Stimulated activated CD8-positive, alpha-beta memory T cell treated with anti-CD3 and anti-CD28 coated beads, Interleukin-15, amount 100 ng/mL, for 1 hour (primary cell): Measurements from ENCODE around the gene ZCWPW2.

ENCODE experiments used
- DNase-seq: peaks from one replicate; pipeline ENCODE4 v3.0.0-alpha.2; 2020; ENCODE audit warnings: low read depth

The ZCWPW2 gene, protein sequence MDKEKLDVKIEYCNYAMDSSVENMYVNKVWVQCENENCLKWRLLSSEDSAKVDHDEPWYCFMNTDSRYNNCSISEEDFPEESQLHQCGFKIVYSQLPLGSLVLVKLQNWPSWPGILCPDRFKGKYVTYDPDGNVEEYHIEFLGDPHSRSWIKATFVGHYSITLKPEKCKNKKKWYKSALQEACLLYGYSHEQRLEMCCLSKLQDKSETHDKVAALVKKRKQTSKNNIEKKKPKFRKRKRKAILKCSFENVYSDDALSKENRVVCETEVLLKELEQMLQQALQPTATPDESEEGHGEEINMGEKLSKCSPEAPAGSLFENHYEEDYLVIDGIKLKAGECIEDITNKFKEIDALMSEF

GRCh38 chr3:28348629-28349468 lies at the start of gene ZCWPW2, which contains the start of gene AZI2:
TSS of gene ZCWPW2 (plus strand) at chr3:28348721. CDS start at chr3:28413069, 64,348 bp downstream.
TSS of gene AZI2 (minus strand) at chr3:28348824. CDS start at chr3:28340617, 8,207 bp downstream.
- DNase-seq = peak; percentile 82

- no peak for DNase-seq
Observed at GRCh38 chr3:28299705-28300104, 48.8 kb upstream of the ZCWPW2 start.

DNA sequence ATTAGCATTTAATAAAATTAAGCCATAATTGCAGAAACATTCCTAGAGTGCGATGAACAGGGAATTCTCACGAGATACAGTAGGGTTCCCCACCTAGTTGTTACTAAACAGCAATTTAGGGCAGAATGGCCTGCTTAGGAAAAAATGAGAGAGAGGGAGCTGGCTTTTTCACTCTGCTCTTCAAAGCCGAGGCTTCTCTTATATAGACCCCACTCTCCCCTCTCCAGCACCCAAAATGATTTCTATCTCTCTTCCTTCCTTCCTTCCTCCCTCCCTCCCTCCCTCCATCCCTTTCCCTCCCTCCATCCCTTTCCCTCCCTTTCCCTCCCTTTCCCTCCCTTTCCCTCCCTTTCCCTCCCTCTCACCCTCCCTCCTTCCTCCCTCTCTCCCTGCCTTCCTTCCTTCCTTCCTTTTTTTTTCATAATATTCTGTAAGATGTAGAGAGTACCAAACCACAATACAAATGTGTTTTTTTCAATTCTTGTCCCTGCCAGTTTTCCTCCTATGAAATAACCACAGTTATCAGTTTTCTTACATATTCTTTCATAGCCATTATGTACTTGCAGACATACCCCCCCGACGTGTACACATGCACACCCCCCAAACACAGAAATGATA lies 48.1 kb upstream of the ZCWPW2 start:
- DNase-seq = no peak

DNA sequence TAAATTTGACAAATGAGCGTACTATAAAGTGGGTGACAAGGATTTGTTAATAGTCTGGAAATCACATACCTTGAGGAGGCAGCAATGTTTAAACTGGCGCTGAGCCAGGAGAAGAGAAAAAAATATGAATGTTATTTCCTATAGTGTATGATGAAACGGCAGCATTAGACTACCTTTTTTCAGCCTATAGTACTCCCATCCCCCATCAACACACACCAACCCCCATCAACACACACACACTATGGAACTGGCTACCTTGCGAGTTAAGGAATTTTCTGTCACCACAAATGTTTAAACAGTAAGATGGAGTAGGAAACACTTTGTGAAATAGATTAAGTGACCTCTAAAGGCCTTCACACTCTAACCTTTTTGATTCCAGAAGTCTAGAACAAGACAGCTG lies 46.8 kb upstream of the ZCWPW2 start:
- DNase-seq = no peak

DNA sequence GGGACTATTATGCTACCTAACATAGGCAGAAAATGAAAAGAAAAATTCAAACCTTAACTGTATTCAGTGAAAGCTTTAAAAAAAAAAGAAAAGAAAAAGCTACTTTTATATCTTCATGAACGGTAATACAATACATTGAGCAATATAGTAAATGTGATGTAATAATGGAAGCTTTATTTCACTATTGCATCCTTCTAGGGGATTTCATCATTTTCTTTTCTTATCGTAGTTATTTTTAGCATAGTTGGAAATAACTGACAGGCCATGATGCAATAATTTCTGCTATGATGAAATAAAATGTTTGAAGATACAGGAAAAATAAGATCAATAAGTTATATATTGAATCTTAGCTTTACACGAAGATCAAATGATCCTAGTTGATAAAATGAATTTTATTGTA lies 40.3 kb upstream of the ZCWPW2 start:
- DNase-seq = no peak

DNA sequence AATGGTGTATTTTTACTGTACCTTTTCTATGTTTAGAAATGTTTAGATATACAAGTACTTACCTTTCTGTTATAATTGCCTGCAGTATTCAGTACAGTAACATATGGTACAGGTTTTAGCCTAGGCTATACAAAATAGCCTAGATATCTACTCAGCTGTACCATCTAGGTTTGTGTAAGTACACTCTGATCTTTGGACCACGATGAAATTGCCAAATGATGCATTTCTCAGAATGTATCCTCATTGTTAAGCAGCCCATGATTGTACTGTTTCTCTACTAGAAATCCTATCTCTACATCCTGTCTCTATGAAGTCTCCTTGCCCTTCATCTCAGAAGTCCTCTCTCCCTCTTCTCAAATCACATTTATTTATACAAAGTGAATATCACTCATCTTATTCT lies 32.8 kb upstream of the ZCWPW2 start:
- no peak for DNase-seq

DNA sequence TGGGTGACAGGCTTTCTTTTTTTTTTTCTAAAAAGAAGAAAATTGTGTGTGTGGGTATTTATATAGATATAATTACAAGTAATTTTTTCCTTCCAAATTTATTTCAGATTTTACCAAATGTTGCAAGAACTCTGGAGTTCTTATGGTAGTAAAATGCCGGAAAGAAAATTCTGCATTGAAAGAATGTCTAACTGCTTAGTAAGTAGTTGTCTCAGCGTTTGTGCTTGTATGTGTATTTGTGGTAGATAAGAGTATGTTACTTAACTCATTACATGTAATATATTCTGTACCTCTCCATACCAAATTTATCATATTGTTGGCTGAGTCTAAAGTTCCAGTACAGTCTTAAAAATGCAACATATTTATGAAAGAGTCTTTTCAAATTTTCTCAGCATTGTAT lies 32.3 kb upstream of the ZCWPW2 start:
- no peak for DNase-seq

GRCh38 chr3:28317438-28318022 lies 31.0 kb upstream of the ZCWPW2 start:
- DNase-seq = no peak

GRCh38 chr3:28320981-28321380 lies 27.5 kb upstream of the ZCWPW2 start:
- DNase-seq = no peak

GRCh38 chr3:28322464-28322863 lies 26.1 kb upstream of the ZCWPW2 start:
- no peak for DNase-seq

DNA sequence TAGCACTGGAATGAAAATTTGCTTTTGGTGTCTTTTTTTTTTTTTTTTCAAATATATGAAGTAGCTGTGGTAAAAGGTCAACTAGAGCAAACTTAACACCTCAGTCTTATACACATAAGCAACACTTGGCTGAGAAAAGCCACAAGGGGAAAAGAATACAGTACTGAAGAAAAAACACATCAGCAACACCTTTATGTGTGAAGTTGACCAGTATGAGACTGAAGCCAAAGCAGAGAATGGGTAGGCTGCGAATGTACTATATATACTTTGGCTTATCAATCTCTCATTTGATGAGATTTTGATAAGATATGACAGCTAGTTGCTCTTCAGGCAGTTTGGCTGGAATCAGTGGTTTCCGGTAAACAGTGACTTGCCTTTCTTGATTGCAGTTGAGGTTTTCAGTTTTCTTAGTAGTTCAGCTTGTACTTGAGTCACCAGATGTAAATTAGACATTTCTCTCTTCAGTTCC lies 22.0 kb upstream of the ZCWPW2 start:
- no peak for DNase-seq

DNA sequence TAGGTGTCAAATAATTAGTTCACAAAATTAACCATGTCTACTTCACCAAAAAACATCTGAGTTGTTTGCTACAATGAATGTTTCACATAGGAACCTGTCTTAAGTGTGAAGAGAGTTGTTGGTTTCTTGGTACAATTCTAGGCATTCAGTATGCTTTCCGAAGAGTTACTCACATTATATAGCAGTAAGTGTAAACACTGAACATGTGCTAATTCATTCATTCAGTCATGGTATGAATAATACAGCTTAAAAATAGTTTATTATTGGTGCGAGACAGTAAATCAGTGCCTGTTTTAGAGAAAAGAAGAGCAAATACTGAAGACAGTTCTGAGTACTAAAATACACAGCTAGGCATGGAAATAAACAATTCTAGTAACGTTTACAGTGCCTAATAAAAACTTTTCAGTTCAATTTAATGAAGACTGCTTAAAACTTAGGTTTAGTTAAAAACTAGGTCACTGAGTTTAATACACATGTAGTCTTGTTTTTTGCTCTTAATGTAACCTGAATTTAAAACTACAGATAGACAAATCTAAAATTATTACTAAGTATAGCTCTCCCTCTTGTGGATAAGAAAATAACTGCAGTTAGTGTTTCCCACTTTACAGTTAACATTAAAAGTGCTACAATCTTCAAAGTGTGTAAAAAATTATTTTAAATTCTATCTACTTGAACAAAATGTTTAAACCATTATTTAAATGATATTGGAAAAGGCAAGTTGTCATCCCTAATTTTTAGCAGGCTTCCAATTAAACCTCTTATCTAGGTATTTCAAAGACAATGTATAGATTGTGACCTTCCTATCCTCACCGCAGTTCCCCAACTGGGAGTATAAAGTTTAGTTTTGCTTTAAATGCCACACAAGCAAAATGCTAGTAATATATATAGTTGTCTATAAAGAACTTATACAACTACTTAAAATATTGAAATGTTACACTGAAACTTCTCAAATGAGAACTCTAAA lies 20.1 kb upstream of the ZCWPW2 start:
- DNase-seq = no peak

DNA sequence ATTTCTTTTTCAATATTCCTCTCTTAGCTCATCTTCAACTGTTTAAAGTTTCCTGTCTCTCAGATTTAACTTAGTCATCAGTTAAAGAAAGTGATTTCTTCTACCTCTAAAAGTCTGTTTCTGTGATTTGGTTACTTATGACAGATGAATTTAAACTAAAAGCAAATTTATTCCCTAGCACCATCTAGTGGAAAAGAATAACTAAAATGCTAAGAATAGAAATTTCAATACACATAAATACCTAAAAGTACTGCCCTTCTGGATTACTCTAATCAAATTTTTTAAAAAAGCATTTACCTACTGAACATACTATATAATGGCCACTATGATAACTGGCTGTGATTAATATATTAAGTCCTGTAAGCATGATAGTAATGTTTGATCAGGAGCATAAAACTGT lies 14.0 kb upstream of the ZCWPW2 start:
- no peak for DNase-seq

GRCh38 chr3:28335246-28335645 lies 13.3 kb upstream of the ZCWPW2 start:
- DNase-seq = no peak

DNA sequence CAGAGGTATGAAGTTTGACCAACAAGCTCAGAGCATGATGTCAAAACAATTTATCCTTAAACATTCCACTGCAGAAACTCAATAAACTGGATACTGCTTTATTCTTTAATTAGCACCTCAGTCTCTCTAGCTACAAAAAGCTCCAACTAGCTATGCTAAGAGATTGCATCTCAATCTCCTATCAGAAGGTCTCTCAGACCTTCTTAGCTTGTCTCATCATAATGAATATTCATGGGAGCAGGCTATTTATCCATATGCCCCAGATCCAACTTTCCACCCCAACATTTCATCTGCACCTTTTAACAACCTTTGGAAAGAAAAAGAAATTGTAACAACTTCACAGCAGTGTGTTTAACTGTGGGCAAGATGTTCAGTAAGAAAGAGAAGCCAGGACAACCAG lies 11.3 kb upstream of the ZCWPW2 start:
- DNase-seq = no peak

- no peak for DNase-seq
Observed at GRCh38 chr3:28343144-28343543, 5.4 kb upstream of the ZCWPW2 start.

DNA sequence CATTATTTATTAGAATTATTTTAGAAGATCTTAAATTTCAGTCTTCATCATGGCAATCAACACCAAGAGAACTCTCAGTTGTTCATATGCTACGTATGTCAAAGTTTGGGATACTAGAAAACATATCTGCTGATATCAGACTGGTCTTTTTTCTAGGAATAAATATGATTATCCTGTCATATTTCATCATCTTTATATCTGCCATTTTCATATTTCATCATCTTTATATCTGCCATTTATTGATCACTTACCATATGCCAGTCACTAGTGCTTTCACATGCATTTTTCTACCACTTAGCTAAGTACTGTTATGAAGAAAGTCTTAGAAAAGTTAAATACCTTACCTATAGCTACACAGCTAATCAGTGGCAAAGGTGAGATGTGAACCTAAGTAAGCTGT lies 2.8 kb upstream of the ZCWPW2 start:
- no peak for DNase-seq

- no peak for DNase-seq
Observed at GRCh38 chr3:28347374-28348264, 902 bp upstream of the ZCWPW2 start.

- DNase-seq = no peak
Observed at GRCh38 chr3:28348265-28348628, 274 bp upstream of the ZCWPW2 start.

DNA sequence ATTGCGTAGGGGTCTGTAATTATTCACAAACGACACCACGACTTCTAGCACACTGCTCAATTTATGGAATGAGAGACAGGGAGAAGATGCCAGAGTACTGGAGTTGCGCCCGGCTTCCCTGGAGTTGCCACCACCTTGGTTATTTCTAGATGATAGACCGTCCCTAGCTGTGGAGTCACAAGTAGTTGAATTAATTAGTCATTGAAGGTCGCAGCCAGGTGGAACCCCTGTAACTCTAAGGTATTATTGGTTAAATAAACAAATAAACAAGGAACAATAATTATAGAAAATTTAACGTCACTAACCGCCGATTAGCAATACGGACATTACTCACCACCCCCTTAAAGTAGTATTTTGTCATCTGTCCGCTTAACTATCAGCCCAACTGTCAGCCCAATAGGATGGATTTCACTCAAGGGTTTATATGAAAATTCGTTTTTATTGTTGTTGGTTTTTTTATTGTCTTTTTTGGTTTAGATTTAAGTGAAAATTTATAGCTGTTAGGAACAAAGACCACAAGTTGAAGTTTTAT lies 1.0 kb downstream of the ZCWPW2 start:
- no peak for DNase-seq
